H54 (cell line): ENCODE data around the gene RNF148.

Experiments used
- DNase-seq: peaks from one replicate; pipeline ENCODE4 v3.0.0; 2011; ENCODE audit warnings: low spot score, mixed read lengths; ENCODE audit not compliant: insufficient read length
- FAIRE-seq: peaks from 3 replicates; lab custom pipeline; 2011; peaks lifted over from hg19 to GRCh38; lab: Jason Lieb, UNC
- POLR2A ChIP-seq: IDR thresholded peaks from 2 replicates; pipeline ENCODE4 v1.6.1; 2011; ENCODE audit warnings: low read depth, mild to moderate bottlenecking, low read length

RNF148 gene

GRCh38 chr7:122702872-122703510, at the start of gene RNF148:
Gene RNF148, minus strand, starts transcription at chr7:122702922. Its CDS starts 172 bp downstream, at chr7:122702750.
- no peak for TF ChIP-seq POLR2A
- DNase-seq (no peak), FAIRE-seq (no peak)

GRCh38 chr7:122750389-122750788, 47.7 kb upstream of the RNF148 start:
- no peak for FAIRE-seq
- no peak for DNase-seq
- no peak for TF ChIP-seq POLR2A

- DNase-seq: no peak
Observed at GRCh38 chr7:122748195-122748594, 45.5 kb upstream of the RNF148 start.

GRCh38 chr7:122746948-122747347, 44.2 kb upstream of the RNF148 start:
- no peak for DNase-seq
- no peak for FAIRE-seq

More at GRCh38 chr7:122748195-122748594, 45.5 kb upstream of the RNF148 start:
- FAIRE-seq: no peak
- no peak for TF ChIP-seq POLR2A

GRCh38 chr7:122743211-122743610, 40.5 kb upstream of the RNF148 start:
- FAIRE-seq (no peak), DNase-seq (no peak)
- TF ChIP-seq POLR2A: no peak

More at GRCh38 chr7:122746948-122747347, 44.2 kb upstream of the RNF148 start:
- no peak for TF ChIP-seq POLR2A

- TF ChIP-seq POLR2A: no peak
- DNase-seq (no peak), FAIRE-seq (no peak)
Observed at GRCh38 chr7:122738947-122739346, 36.2 kb upstream of the RNF148 start.

GRCh38 chr7:122736183-122736582, 33.5 kb upstream of the RNF148 start:
- FAIRE-seq (no peak), DNase-seq (no peak)
- no peak for TF ChIP-seq POLR2A

- TF ChIP-seq POLR2A: no peak
- no peak for DNase-seq
- no peak for FAIRE-seq
Observed at GRCh38 chr7:122727759-122728158, 25.0 kb upstream of the RNF148 start.

- FAIRE-seq (no peak), DNase-seq (no peak)
- TF ChIP-seq POLR2A: no peak
Observed at GRCh38 chr7:122727354-122727753, 24.6 kb upstream of the RNF148 start.

- FAIRE-seq: no peak
- DNase-seq: no peak
- no peak for TF ChIP-seq POLR2A
Observed at GRCh38 chr7:122726881-122727280, 24.2 kb upstream of the RNF148 start.

GRCh38 chr7:122724366-122724765, 21.6 kb upstream of the RNF148 start:
- DNase-seq: no peak
- TF ChIP-seq POLR2A: no peak
- no peak for FAIRE-seq

GRCh38 chr7:122719010-122719578, 16.4 kb upstream of the RNF148 start:
- FAIRE-seq: no peak
- no peak for DNase-seq
- no peak for TF ChIP-seq POLR2A

- TF ChIP-seq POLR2A: no peak
- no peak for DNase-seq
- FAIRE-seq: no peak
Observed at GRCh38 chr7:122717356-122718089, 14.8 kb upstream of the RNF148 start.

- DNase-seq: no peak
- FAIRE-seq: no peak
- TF ChIP-seq POLR2A: no peak
Observed at GRCh38 chr7:122715183-122715582, 12.5 kb upstream of the RNF148 start.

GRCh38 chr7:122710916-122711315, 8.2 kb upstream of the RNF148 start:
- FAIRE-seq (no peak), DNase-seq (no peak)
- no peak for TF ChIP-seq POLR2A
